ENCODE data around the gene SCGB1A1.

The SCGB1A1 gene

DNA sequence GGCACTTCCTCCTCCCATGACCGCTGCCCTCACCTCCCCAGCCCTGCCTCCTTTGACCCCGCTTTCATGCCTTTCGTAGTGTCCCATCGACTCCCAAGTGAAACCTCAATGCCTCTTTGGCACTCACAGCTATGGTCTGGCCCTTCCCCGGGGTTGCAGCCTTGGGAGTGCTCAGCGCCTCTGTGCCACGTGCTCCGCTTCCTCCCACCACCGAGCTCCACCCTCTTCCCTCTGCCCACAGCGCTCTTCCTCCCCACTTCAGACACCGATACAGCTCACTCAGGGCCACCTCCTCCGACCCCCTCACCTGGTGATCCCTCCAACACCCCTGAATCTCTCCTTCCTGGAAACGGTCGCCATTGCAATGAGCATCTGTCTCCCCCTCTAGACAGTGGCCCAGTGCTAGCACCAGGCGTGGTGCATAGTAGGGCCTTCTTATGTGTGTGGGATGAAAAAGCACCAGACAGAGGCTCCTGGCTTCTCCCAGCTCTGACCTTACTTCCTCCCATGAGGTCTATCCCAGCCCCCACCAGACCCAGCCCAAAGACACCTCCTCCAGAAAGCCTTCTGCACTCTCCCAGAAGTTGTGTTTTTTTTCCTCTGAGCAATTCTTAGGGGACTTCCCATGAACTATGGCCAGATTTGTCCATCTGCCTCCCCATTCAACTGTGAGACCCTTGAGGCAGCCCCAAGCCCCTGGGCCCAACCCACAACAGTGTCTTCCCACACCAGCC lies 16.4 kb upstream of the SCGB1A1 start:
- no peak for TF ChIP-seq CTCF (IDR thresholded peaks at IDR 0.05)
- no peak overlapping the region for H3K27ac ChIP-seq
- H3K9me3 ChIP-seq = no peaks in the 10 kb centered on the region
- H3K36me3 ChIP-seq = no peaks in the 10 kb centered on the region
- H3K27me3 ChIP-seq = no peaks in the 10 kb centered on the region
- peaks cover 5 to 14% of the 10 kb centered on the region in 2 experiments for H3K4me1 ChIP-seq (ENCODE audit: control insufficient read depth in 1 of 2, insufficient read depth in 1 of 2, low read depth in 1 of 2, low read length in 1 of 2)
- no peak overlapping the region for H3K4me3 ChIP-seq (ENCODE audit: low read depth in 1 of 2, low read length in 1 of 2)

DNA sequence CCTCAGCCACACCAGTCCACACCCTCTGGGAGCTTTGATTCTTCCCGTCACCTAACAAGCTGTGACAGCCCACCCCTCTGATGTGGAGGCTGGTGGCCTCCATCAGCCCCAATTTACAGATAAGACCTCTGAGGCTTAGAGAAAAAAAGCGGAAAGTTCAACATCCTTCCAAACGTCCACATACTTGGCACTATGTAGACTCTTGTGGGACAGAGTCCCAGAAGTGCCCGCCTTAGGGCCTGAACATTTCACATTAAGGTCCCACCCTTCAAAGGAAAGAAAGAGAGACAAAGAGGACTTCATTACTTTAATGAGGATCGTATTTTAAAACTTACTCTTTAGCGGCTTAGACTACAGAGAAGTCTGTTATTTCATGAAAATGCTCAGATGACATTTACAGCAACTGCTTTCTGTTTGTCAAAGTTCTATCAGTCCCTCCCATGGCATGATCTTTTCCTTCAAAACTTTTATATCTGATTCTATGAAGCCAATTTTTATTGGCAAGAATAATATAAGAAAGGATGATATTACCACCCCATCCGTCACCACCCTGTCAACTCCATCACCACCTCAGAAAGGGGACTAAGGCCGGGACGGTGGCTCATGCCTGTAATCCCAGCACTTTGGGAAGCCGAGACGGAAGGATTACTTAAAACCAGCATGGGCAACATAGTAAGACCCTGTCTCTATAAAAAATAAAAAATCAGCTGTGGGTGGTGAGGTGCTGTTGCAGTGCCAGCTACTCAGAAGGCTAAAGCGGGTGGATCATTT lies 15.7 kb upstream of the SCGB1A1 start:
- Histone ChIP-seq H3K27me3 (no peaks in the 10 kb centered on the region), H3K4me3 (ENCODE audit: low read depth in 1 of 2, low read length in 1 of 2) (no peak overlapping the region), H3K36me3 (no peaks in the 10 kb centered on the region), H3K4me1 (ENCODE audit: control insufficient read depth in 1 of 2, insufficient read depth in 1 of 2, low read depth in 1 of 2, low read length in 1 of 2) (peaks cover 1 to 10% of the 10 kb centered on the region in 2 experiments), H3K9me3 (no peaks in the 10 kb centered on the region), H3K27ac (no peak overlapping the region)
- TF ChIP-seq CTCF (IDR thresholded peaks at IDR 0.05) = no peak

DNA sequence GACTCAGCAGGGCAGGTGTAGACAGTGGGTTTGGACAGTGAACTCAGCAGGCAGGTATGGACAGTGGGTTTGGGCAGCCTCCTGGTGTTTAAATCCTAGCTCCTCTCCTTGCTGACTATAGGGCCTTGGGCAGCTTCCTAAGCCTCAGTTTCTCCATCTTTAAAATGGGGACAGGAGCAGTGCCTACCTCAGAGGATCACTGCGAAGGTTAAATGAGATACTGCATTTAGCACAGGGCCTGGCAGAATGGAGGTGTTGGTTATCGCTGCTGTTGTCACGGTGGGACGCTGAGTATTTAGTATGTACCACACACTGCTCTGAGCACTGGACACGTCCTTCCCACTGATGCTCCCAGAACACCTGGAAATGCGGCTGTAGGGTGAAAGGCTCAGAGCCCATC lies 14.4 kb upstream of the SCGB1A1 start:
- Histone ChIP-seq H3K36me3 (no peaks in the 10 kb centered on the region), H3K27me3 (no peaks in the 10 kb centered on the region), H3K9me3 (no peaks in the 10 kb centered on the region), H3K4me3 (ENCODE audit: low read depth in 1 of 2, low read length in 1 of 2) (no peak overlapping the region), H3K4me1 (ENCODE audit: control insufficient read depth in 1 of 2, insufficient read depth in 1 of 2, low read depth in 1 of 2, low read length in 1 of 2) (peaks cover 0 to 6% of the 10 kb centered on the region in 2 experiments), H3K27ac (no peak overlapping the region)
- no peak for TF ChIP-seq CTCF (IDR thresholded peaks at IDR 0.05)

GRCh38 chr11:62404901-62405300 lies 13.9 kb upstream of the SCGB1A1 start:
- no peak overlapping the region for H3K4me3 ChIP-seq (ENCODE audit: low read depth in 1 of 2, low read length in 1 of 2)
- no peaks in the 10 kb centered on the region for H3K36me3 ChIP-seq
- no peaks in the 10 kb centered on the region for H3K9me3 ChIP-seq
- no peak overlapping the region for H3K27ac ChIP-seq
- H3K27me3 ChIP-seq = no peaks in the 10 kb centered on the region
- TF ChIP-seq CTCF (IDR thresholded peaks at IDR 0.05) = no peak
- peaks cover 0 to 6% of the 10 kb centered on the region in 2 experiments for H3K4me1 ChIP-seq (ENCODE audit: control insufficient read depth in 1 of 2, insufficient read depth in 1 of 2, low read depth in 1 of 2, low read length in 1 of 2)

- Histone ChIP-seq H3K27ac (no peak overlapping the region), H3K4me1 (ENCODE audit: control insufficient read depth in 1 of 2, insufficient read depth in 1 of 2, low read depth in 1 of 2, low read length in 1 of 2) (peaks cover 0 to 6% of the 10 kb centered on the region in 2 experiments), H3K4me3 (ENCODE audit: low read depth in 1 of 2, low read length in 1 of 2) (no peak overlapping the region), H3K9me3 (no peaks in the 10 kb centered on the region), H3K36me3 (no peaks in the 10 kb centered on the region), H3K27me3 (no peaks in the 10 kb centered on the region)
- TF ChIP-seq CTCF (IDR thresholded peaks at IDR 0.05) = no peak
Observed at GRCh38 chr11:62406034-62406433, 12.8 kb upstream of the SCGB1A1 start.

Measured in neutrophil (primary cell).